HEK293T (cell line): ENCODE data around the gene NUAK1.

Experiments
- BHLHE40 ChIP-seq: fragments of 450-650 bp; IDR thresholded peaks from 2 replicates; pipeline ENCODE4 v1.6.1; 2016; ENCODE audit warnings: mild to moderate bottlenecking, moderate library complexity, borderline replicate concordance
- CTBP1 ChIP-seq: fragments of 450-650 bp; IDR thresholded peaks from 2 replicates; pipeline ENCODE4 v1.6.1; 2016; ENCODE audit warnings: borderline replicate concordance
- SP1 ChIP-seq: fragments of 450-650 bp; IDR thresholded peaks from 2 replicates; pipeline ENCODE4 v1.6.1; 2017

DNA sequence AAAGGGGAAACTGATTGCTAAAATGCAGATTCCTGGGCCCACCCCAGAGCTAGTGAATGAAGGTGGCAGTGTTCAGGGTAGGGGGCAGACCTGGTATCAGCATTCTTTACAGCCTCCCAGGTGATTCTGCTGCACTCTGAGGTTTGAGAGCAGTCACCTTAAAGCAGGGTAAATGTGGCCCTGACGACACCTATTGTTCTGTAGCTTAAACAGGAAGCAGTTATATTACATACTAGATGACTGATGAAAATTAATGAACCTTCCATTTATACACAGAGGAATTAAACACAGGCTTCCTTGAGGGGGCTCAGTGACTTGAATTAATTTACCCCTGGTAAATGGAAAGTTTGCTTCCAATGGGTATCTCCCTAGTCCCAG lies 25.3 kb downstream of the NUAK1 start:
- TF ChIP-seq BHLHE40: no peak
- TF ChIP-seq CTBP1: no peak
- no peak for TF ChIP-seq SP1
